Neural crest cell (in vitro differentiated cells): ENCODE results near the gene TAF11L10. TPM values are rescaled to one million over a fixed set of nuclear protein-coding genes. Genes with fewer than 3 reads are reported as not detected.
"Not testable (repeated sequence)": the region's sequence is repeated elsewhere in the genome, so short reads cannot be mapped to it uniquely, and the experiment has no call there.

ENCODE experiments used
- DNase-seq: peaks from one replicate; pipeline ENCODE4 v3.0.0; 2021; ENCODE audit warnings: low read depth, mixed read lengths, low spot score
- H3K27ac Mint-ChIP-seq: one replicate; pipeline ENCODE4 v1.8.0; 2021; ENCODE audit warnings: mild to moderate bottlenecking, mixed read lengths; ENCODE audit not compliant: unreplicated experiment
- H3K27me3 Mint-ChIP-seq: 2 replicates; pipeline ENCODE4 v1.8.0; 2021; ENCODE audit warnings: low read depth, mild to moderate bottlenecking, mixed read lengths
- H3K36me3 Mint-ChIP-seq: 2 replicates; pipeline ENCODE4 v1.8.0; 2021; ENCODE audit warnings: low read depth, mild to moderate bottlenecking, mixed read lengths
- H3K4me1 Mint-ChIP-seq: 2 replicates; pipeline ENCODE4 v1.8.0; 2021; ENCODE audit warnings: mixed read lengths
- H3K4me3 Mint-ChIP-seq: one replicate; pipeline ENCODE4 v1.8.0; 2021; ENCODE audit warnings: mild to moderate bottlenecking, mixed read lengths
- H3K9me3 Mint-ChIP-seq: 2 replicates; pipeline ENCODE4 v1.8.0; 2021; ENCODE audit warnings: mixed read lengths
- CTCF ChIP-seq: fragments of 200-600 bp; sonication (generic); conservative IDR thresholded peaks from 2 replicates; pipeline ENCODE4 v1.5.0; 2021; ENCODE audit warnings: antibody characterized with exemption, mild to moderate bottlenecking
- long read RNA-seq: library from polyadenylated mRNA; unstranded; transcript quantifications from one replicate; pipeline ENCODE4 v2.0.0, GENCODE V29; 2020
- total RNA-seq: library from RNA; stranded (reverse); gene quantifications from 2 replicates; pipeline ENCODE4 v1.2.1, GENCODE V29; 2021

Gene TAF11L10
- not detected in 2 replicates for total RNA-seq
- long read RNA-seq, result 0 reads

GRCh38 chr5:17597728-17598127, at the start of gene TAF11L10:
Gene TAF11L10, minus strand, starts transcription at chr5:17597828.
- not testable (repeated sequence) for H3K4me3 Mint-ChIP-seq, H3K27ac Mint-ChIP-seq, H3K4me1 Mint-ChIP-seq, H3K27me3 Mint-ChIP-seq, H3K9me3 Mint-ChIP-seq, DNase-seq, H3K36me3 Mint-ChIP-seq

GRCh38 chr5:17634160-17634559, 36.5 kb upstream of the TAF11L10 start, which contains the start of gene TAF11L14:
Gene TAF11L14, plus strand, starts transcription at chr5:17634460.
- H3K27me3 Mint-ChIP-seq, result no peaks in the 10 kb centered on the region
- H3K9me3 Mint-ChIP-seq, result peaks cover 5% of the 10 kb centered on the region
- no peak for TF ChIP-seq CTCF
- no peak within 1 kb of the TSS for H3K4me3 Mint-ChIP-seq
- H3K27ac Mint-ChIP-seq, result no peak within 1 kb of the TSS
- no peaks in the 10 kb centered on the region for H3K4me1 Mint-ChIP-seq
- DNase-seq, result no peak
- no peaks in the 10 kb centered on the region for H3K36me3 Mint-ChIP-seq

GRCh38 chr5:17631788-17632187, 34.2 kb upstream of the TAF11L10 start, which contains the start of gene TAF11L13:
Gene TAF11L13, plus strand, starts transcription at chr5:17632088.
- not testable (repeated sequence) for H3K36me3 Mint-ChIP-seq, H3K27me3 Mint-ChIP-seq, H3K4me1 Mint-ChIP-seq, H3K4me3 Mint-ChIP-seq, DNase-seq, H3K27ac Mint-ChIP-seq, H3K9me3 Mint-ChIP-seq

DNA sequence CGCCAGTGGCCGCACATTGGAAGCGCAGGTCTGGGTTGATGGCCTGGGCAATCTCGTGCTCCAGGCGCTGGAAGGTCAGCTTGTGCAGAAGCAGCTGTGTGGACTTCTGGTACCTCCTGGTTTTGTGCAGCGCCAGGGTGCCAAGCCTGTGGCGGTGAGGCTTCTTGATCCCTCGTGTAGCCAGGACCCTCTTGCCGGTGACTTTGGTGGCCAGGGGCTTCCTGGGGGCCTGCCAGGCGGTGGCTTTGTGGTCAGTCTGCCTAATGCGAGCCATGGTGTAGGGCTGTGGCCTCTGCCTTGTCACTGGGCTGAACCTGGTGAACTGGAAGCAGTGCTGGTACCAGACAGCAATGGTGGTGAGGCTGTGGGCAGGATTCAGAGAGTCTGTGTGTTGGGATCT, 28.1 kb upstream of the TAF11L10 start:
- no peak for TF ChIP-seq CTCF
- Mint-ChIP-seq H3K27ac (no peak overlapping the region), H3K9me3 (peaks cover 4% of the 10 kb centered on the region)

GRCh38 chr5:17620627-17621026, 23.0 kb upstream of the TAF11L10 start:
- no peaks in the 10 kb centered on the region for H3K36me3 Mint-ChIP-seq
- no peak for DNase-seq
- H3K27me3 Mint-ChIP-seq, result no peaks in the 10 kb centered on the region
- H3K4me3 Mint-ChIP-seq, result no peak overlapping the region
- H3K27ac Mint-ChIP-seq, result no peak overlapping the region
- H3K9me3 Mint-ChIP-seq, result peaks cover 10% of the 10 kb centered on the region
- H3K4me1 Mint-ChIP-seq, result no peaks in the 10 kb centered on the region
- TF ChIP-seq CTCF, result peak; percentile 32

More for the DNA sequence above, 28.1 kb upstream of the TAF11L10 start:
- Mint-ChIP-seq H3K4me3 (no peak overlapping the region), H3K4me1 (no peaks in the 10 kb centered on the region), H3K27me3 (no peaks in the 10 kb centered on the region), H3K36me3 (no peaks in the 10 kb centered on the region)
- no peak for DNase-seq

DNA sequence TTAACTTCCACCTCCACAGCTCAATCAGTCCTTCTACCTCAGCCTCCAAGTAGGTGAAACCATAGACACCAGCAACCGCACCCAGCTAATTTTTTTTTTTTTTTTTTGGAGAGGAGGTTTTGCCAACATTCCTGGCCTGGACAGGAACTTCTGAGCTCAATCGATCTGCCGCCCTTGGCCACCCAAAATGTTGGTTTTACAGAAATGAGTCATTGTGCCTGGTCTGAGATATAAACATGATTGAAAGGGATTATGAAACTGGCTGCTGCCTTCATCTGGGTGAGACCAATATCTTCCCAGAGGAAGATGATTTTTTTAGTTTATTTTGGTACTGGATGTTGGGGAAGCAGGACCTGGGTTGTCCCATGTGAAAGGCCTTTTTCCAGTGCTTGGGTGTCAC, 21.7 kb upstream of the TAF11L10 start:
- Mint-ChIP-seq H3K4me3 (no peak overlapping the region), H3K27ac (no peak overlapping the region)
- TF ChIP-seq CTCF, result no peak

More for the DNA sequence above, 21.7 kb upstream of the TAF11L10 start:
- H3K36me3 Mint-ChIP-seq, result no peaks in the 10 kb centered on the region
- peaks cover 12% of the 10 kb centered on the region for H3K9me3 Mint-ChIP-seq
- H3K27me3 Mint-ChIP-seq, result no peaks in the 10 kb centered on the region
- DNase-seq, result no peak
- H3K4me1 Mint-ChIP-seq, result no peaks in the 10 kb centered on the region
